Calu3 (cell line): ENCODE results near the gene ZNF687. TPM values are rescaled to one million over a fixed set of nuclear protein-coding genes. Genes with fewer than 3 reads are reported as not detected.

Experiments
- Bru-seq: library from RNA; stranded (reverse); fragments of 400-500 nt; gene quantifications from one replicate; lab custom pipeline; 2021; lab: Mats Ljungman, UMichigan
- BruChase-seq, 2 experiments: library from RNA; stranded (reverse); fragments of 400-500 nt; gene quantifications; one replicate each; lab custom pipeline; 2021; lab: Mats Ljungman, UMichigan
- BruUV-seq: library from RNA; stranded (reverse); fragments of 400-500 nt; replicated peaks from 2 replicates; lab custom pipeline; 2021; lab: Mats Ljungman, UMichigan
- CTCF ChIA-PET: fragments of 300-600 bp; sonication (Branson Sonifier 250); formaldehyde crosslinking; loops from one replicate; lab custom pipeline; 2022; ENCODE audit warnings: antibody characterized with exemption; lab: Charles Lee
- DNase-seq: peaks from one replicate; pipeline ENCODE4 v3.0.0; 2022
- H3K27ac Mint-ChIP-seq: one replicate; pipeline ENCODE4 v1.8.0; 2022; ENCODE audit warnings: mixed read lengths; ENCODE audit not compliant: unreplicated experiment
- H3K27me3 Mint-ChIP-seq: one replicate; pipeline ENCODE4 v1.8.0; 2022; ENCODE audit warnings: mixed read lengths; ENCODE audit not compliant: unreplicated experiment
- H3K36me3 Mint-ChIP-seq: one replicate; pipeline ENCODE4 v1.8.0; 2022; ENCODE audit warnings: mild to moderate bottlenecking, moderate library complexity, mixed read lengths; ENCODE audit not compliant: insufficient read depth, unreplicated experiment
- H3K4me1 Mint-ChIP-seq: one replicate; pipeline ENCODE4 v1.8.0; 2022; ENCODE audit warnings: mild to moderate bottlenecking, low read depth, mixed read lengths; ENCODE audit not compliant: unreplicated experiment
- H3K4me3 Mint-ChIP-seq: one replicate; pipeline ENCODE4 v1.8.0; 2022; ENCODE audit warnings: mild to moderate bottlenecking, low read depth, moderate library complexity, mixed read lengths; ENCODE audit not compliant: unreplicated experiment
- H3K9me3 Mint-ChIP-seq: one replicate; pipeline ENCODE4 v1.8.0; 2022; ENCODE audit warnings: low read depth, mixed read lengths; ENCODE audit not compliant: unreplicated experiment
- intact Hi-C: fragments of 100-400 bp; cut with micrococcal nuclease; formaldehyde crosslinking; loops from one replicate; pipeline ENCODE4 v1.10.0; 2022; ENCODE audit not compliant: unreplicated experiment
- long read RNA-seq: library from polyadenylated mRNA; stranded (forward); transcript quantifications from one replicate; pipeline ENCODE4 v2.0.0, GENCODE V29; 2022
- total RNA-seq: library from RNA; stranded (reverse); gene quantifications from 2 replicates; pipeline ENCODE4 v1.2.3, GENCODE V29; 2022
- TF ChIP-seq, protein P1 (sequence below): fragments of 200-600 bp; IDR thresholded peaks from one replicate; pipeline ENCODE4 v1.8.0; 2022; ENCODE audit warnings: antibody characterized with exemption; ENCODE audit not compliant: unreplicated experiment

ZNF687 gene, protein sequence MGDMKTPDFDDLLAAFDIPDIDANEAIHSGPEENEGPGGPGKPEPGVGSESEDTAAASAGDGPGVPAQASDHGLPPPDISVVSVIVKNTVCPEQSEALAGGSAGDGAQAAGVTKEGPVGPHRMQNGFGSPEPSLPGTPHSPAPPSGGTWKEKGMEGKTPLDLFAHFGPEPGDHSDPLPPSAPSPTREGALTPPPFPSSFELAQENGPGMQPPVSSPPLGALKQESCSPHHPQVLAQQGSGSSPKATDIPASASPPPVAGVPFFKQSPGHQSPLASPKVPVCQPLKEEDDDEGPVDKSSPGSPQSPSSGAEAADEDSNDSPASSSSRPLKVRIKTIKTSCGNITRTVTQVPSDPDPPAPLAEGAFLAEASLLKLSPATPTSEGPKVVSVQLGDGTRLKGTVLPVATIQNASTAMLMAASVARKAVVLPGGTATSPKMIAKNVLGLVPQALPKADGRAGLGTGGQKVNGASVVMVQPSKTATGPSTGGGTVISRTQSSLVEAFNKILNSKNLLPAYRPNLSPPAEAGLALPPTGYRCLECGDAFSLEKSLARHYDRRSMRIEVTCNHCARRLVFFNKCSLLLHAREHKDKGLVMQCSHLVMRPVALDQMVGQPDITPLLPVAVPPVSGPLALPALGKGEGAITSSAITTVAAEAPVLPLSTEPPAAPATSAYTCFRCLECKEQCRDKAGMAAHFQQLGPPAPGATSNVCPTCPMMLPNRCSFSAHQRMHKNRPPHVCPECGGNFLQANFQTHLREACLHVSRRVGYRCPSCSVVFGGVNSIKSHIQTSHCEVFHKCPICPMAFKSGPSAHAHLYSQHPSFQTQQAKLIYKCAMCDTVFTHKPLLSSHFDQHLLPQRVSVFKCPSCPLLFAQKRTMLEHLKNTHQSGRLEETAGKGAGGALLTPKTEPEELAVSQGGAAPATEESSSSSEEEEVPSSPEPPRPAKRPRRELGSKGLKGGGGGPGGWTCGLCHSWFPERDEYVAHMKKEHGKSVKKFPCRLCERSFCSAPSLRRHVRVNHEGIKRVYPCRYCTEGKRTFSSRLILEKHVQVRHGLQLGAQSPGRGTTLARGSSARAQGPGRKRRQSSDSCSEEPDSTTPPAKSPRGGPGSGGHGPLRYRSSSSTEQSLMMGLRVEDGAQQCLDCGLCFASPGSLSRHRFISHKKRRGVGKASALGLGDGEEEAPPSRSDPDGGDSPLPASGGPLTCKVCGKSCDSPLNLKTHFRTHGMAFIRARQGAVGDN
- 42.9 and 43.4 TPM in 2 replicates for total RNA-seq
- Bru-seq, nascent RNA = percentile 76 among the genes with signal in this experiment
- percentile 82 among the genes with signal in this experiment for BruChase-seq, experiment 1, labeled RNA remaining after a 6-hour chase
- BruChase-seq, experiment 2, labeled RNA remaining after a 2-hour chase = percentile 89 among the genes with signal in this experiment
- long read RNA-seq, partial matches to known transcripts = 3 of 9 reads
- long read RNA-seq, other reads (novel, unspliced or antisense) = 6 of 9 reads

DNA sequence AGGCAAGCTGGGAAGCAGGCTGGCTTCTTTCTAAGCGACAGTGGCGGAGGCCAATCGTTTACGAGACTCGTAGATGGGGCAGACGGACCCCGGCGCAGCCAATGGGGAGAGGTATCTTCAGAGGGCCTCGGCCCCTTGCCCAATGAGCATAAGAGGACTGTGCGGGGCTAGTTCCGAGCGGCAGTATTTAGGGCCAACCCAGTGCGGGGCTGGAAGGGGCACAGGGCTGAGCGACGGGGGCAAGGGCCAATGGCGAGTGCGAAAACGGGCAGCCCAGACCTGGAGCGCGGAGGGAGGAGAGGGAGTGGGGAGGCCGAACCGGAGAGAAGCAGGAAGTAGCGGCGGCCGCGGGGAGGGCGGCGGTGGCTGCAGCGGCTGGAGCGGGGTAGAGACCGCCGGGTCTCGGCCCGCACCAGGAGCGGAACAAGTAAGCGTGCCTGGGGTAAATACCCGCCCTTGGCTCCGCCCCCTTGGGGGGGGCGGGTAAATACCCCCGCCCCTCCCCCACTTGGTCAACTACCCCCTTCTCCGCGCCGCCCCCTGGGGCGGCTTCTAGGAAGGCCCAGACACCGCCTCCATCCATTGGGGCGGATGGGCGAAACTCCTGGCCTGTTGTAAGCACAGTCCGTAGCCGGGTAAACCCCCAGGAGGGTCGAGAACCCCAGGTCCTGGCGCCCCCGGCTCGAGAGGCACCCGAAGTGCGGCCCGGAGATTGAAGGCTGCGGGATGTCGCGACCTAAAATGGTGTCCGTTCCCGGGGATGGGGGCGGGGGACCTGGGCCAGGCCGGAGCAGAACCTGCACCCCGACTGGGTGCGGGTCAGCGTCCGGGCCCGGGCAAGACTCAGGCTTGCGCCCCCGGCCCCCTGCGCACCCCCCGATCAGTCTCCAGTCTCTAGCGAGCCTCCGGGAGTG, at the start of gene ZNF687:
Gene ZNF687, plus strand, starts transcription at position 331 of the 914 bp plus-strand sequence. CDS start 3,993 bp downstream, outside the sequence.
- peak within 1 kb of the TSS; percentile 99 for H3K27ac Mint-ChIP-seq
- no TSS peak for BruUV-seq
- DNase-seq = peak; percentile 100
- H3K4me3 Mint-ChIP-seq = peak within 1 kb of the TSS; percentile 85
- intact Hi-C loops = no loop called here
- CTCF ChIA-PET = interaction anchor here (0.5 to 1.6 kb wide), 12 partner anchors 19 to 182 kb away, joined by 3 to 10 read pairs (median 4); partner anchors contain the start of genes PI4KB and PSMD4
- no peaks in the 10 kb centered on the region for H3K9me3 Mint-ChIP-seq
- H3K4me1 Mint-ChIP-seq = peaks cover 13% of the 10 kb centered on the region
- peaks cover 61% of the 10 kb centered on the region for H3K36me3 Mint-ChIP-seq
- TF ChIP-seq, protein P1, sequence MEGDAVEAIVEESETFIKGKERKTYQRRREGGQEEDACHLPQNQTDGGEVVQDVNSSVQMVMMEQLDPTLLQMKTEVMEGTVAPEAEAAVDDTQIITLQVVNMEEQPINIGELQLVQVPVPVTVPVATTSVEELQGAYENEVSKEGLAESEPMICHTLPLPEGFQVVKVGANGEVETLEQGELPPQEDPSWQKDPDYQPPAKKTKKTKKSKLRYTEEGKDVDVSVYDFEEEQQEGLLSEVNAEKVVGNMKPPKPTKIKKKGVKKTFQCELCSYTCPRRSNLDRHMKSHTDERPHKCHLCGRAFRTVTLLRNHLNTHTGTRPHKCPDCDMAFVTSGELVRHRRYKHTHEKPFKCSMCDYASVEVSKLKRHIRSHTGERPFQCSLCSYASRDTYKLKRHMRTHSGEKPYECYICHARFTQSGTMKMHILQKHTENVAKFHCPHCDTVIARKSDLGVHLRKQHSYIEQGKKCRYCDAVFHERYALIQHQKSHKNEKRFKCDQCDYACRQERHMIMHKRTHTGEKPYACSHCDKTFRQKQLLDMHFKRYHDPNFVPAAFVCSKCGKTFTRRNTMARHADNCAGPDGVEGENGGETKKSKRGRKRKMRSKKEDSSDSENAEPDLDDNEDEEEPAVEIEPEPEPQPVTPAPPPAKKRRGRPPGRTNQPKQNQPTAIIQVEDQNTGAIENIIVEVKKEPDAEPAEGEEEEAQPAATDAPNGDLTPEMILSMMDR = no peak
- H3K27me3 Mint-ChIP-seq = peaks cover 9% of the 10 kb centered on the region

DNA sequence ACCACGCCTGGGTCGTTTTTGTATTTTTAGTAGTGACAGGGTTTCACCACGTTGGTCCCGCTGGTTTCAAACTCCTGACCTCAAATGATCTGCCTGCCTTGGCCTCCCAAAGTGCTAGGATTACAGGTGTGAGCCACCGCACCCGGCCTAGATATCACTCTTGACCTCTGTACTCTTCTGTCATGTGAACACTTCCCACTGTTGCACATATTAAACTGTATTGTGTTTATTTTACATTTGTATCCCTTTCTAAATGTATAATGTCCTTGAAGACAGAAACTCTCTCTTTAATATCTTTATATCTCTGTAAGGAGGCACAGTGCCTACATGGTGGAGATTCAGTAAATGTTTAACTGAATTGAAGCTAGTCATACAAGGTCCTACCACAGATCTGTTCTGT, 46.9 kb upstream of the ZNF687 start:
- Mint-ChIP-seq H3K4me3 (no peak overlapping the region), H3K27me3 (no peaks in the 10 kb centered on the region), H3K4me1 (no peaks in the 10 kb centered on the region), H3K36me3 (peaks cover 85% of the 10 kb centered on the region), H3K27ac (no peak overlapping the region), H3K9me3 (no peaks in the 10 kb centered on the region)
- TF ChIP-seq, protein P1 = no peak
- no peak for DNase-seq
- CTCF ChIA-PET = interaction anchor here (1.2 kb wide), 1 partner anchor 17 kb away, joined by 3 read pairs; no protein-coding TSS in a partner anchor
- no TSS peak for BruUV-seq
- intact Hi-C loops = no loop called here

DNA sequence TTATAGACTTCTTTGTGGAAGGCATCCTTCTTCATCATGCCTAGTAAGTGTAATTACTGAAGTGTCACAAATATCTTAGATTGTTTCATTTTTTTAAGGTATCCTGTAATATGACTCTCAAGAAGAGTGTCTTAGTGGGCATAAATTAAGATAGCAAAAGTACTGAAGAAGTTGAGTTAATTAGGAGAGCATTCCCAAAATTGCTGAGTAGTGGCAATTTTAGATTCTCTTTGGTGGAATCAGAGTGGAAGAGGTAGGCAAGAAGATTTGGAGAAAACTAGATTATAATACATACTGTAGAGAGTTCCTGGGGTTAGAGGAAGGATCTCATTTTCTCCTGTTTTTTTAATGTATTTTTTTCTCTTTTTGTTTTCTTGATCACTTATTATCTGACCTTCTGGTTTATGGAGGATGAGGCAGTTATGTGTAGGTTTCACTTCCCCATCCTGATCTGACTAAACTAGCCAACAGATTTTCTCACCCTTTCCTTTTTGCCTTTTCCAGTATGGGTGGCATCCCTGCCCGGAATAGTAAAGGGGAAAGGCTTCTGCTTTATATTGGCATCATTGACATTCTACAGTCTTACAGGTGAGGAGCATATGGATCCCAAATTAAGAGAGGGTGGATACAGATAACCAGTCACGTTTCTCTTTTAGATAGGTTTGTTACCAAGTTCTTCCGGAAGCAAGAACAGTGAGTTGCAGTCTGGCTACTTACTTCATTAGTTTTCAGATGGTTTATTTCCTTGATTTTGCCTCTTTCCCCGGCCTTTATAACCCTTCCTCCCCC, 44.2 kb upstream of the ZNF687 start:
- intact Hi-C loops = no loop called here
- Mint-ChIP-seq H3K4me1 (no peaks in the 10 kb centered on the region), H3K27ac (no peak overlapping the region), H3K4me3 (no peak overlapping the region), H3K36me3 (peaks cover 91% of the 10 kb centered on the region), H3K27me3 (no peaks in the 10 kb centered on the region), H3K9me3 (no peaks in the 10 kb centered on the region)
- no peak for DNase-seq
- CTCF ChIA-PET = no interaction called here
- BruUV-seq = no TSS peak
- TF ChIP-seq, protein P1 = no peak
